SW 1271 (cell line): ENCODE measurements around the gene UBE2K.
"Not testable (repeated sequence)": the region's sequence is repeated elsewhere in the genome, so short reads cannot be mapped to it uniquely, and the experiment has no call there.

Experiments
- DNase-seq, 2 experiments: peaks; one replicate each; lab custom pipeline; 2025; lab: John Stamatoyannopoulos, UW

UBE2K gene

GRCh38 chr4:39802005-39802404, 104.1 kb downstream of the UBE2K start:
- DNase-seq, result no peak

DNA sequence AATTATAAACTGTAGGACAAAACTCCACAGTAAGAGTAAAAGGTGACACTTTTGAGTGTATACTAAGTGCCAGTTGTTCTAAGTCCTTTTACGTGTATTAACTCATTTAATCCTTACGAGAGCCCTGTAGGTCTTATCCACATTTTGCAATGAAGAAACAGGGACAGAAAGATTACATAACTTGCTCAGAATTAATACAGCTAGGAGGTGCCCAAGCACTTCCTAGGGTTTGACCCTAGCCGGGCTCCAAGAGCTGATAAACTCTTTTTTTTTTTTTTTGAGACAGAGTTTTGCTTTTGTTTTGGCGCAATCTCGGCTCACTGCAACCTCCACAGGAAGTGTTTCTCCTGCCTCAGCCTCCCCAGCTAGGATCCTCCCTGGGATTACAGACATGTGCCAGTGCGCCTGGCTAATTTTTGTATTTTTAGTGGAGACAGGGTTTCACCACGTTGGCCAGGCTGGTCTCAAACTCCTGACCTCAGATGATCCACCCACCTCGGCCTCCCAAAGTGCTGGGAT, 110.4 kb downstream of the UBE2K start:
- no peak for DNase-seq

GRCh38 chr4:39812500-39812899, 114.6 kb downstream of the UBE2K start:
- DNase-seq, result no peak

GRCh38 chr4:39813033-39813432, 115.1 kb downstream of the UBE2K start:
- not testable (repeated sequence) for DNase-seq

DNA sequence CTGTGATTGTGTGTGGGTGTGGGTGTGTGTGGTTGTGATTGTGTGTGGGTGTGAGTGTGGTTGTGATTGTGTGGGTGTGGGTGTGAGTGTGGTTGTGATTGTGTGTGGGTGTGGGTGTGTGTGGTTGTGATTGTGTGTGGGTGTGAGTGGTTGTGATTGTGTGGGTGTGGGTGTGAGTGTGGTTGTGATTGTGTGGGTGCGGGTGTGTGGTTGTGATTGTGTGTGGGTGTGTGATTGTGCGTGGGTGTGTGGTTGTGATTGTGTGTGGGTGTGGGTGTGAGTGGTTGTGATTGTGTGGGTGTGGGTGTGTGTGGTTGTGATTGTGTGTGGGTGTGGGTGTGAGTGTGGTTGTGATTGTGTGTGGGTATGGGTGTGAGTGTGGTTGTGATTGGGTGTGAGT, 115.8 kb downstream of the UBE2K start:
- not testable (repeated sequence) for DNase-seq

- no peak for DNase-seq
Observed at GRCh38 chr4:39814403-39815185, 116.7 kb downstream of the UBE2K start.

DNA sequence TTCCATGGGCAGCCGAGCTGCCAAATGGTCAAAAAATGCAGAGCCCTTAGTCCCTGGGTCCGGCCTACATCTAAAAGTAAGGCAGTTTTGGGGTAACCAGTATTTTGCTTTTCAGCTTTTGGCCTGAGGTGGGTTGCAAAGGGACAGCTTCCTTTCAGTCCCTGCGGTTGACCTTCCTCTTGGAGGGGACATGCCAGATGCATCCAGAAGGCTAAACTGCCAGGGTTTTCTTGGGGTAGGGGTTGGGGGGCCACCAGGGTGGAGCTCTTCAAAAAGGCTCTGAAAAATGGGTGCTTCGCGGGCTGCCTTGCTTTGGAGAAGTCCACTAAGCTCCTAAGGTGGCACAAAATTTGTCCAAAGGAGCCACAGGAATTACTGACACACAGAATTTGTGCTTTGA, 120.7 kb downstream of the UBE2K start:
- DNase-seq, result no peak

GRCh38 chr4:39820186-39820585, 122.2 kb downstream of the UBE2K start:
- no peak for DNase-seq

DNA sequence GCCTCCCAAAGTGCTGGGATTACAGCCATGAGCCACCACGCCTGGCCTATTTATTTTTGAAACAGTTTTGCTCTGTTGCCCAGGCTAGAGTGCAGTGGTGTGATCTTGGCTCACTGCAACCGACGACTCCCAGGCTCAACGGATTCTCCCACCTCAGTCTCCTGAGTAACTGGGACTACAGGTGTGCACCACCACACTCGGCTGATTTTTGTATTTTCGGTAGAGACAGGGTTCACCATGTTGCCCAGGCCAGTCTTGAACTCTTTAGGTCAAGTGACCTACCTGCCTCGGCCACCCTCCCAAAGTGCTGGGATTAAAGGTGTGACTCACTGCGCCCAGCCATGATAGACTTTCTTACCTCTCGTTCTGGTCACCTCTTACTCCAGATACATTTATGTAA, 124.0 kb downstream of the UBE2K start:
- DNase-seq, result no peak

GRCh38 chr4:39822662-39823061, 124.7 kb downstream of the UBE2K start:
- DNase-seq, result no peak

- no peak for DNase-seq
Observed at GRCh38 chr4:39823191-39823590, 125.3 kb downstream of the UBE2K start.

GRCh38 chr4:39825090-39825489, 127.2 kb downstream of the UBE2K start:
- no peak for DNase-seq

DNA sequence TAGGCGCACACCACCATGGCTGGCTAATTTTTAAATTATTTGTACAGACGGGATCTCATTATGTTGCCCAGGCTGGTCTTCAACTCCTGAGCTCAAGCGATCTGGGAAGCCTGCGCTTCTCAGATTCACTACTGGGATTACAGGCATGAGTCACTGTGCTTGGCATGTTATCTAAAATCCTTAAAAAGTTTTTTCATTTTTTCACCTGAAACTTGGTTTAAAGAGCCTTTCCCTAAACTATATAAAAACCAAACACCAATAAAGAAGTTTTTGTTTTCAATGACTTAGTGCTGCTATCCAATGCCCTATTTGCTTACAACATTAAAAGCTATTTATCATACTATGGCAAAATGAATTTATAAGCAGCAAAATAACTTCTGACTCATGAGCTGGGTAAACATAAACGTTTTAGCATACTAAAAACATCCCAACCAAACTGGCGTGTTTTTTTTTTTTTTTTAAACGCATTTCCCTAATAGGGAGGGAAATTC, 127.8 kb downstream of the UBE2K start:
- DNase-seq, result no peak
